GM18870 (cell line): ENCODE results near the gene SPECC1L.
"Not testable (repeated sequence)": the region's sequence is repeated elsewhere in the genome, so short reads cannot be mapped to it uniquely, and the experiment has no call there.

Experiments used
- ATAC-seq: cut with Tn5 transposase; IDR thresholded peaks from one replicate; pipeline ENCODE4 v1.9.1; 2021; ENCODE audit warnings: moderate library complexity; ENCODE audit not compliant: unreplicated experiment

The SPECC1L gene

GRCh38 chr22:24282401-24282800 lies 11.8 kb downstream of the SPECC1L start:
- no peak for ATAC-seq

GRCh38 chr22:24284747-24285203 lies 14.1 kb downstream of the SPECC1L start:
- no peak for ATAC-seq

- no peak for ATAC-seq
Measured at GRCh38 chr22:24285245-24285644, 14.6 kb downstream of the SPECC1L start.

- ATAC-seq, result not testable (repeated sequence)
Measured at GRCh38 chr22:24287212-24287611, 16.6 kb downstream of the SPECC1L start.

- ATAC-seq, result not testable (repeated sequence)
Measured at GRCh38 chr22:24287801-24288200, 17.2 kb downstream of the SPECC1L start.

GRCh38 chr22:24289114-24289513 lies 18.5 kb downstream of the SPECC1L start:
- no peak for ATAC-seq

- no peak for ATAC-seq
Measured at GRCh38 chr22:24289741-24290163, 19.1 kb downstream of the SPECC1L start.

GRCh38 chr22:24290459-24290858 lies 19.8 kb downstream of the SPECC1L start:
- no peak for ATAC-seq

- ATAC-seq, result no peak
Measured at GRCh38 chr22:24291515-24292201, 21.0 kb downstream of the SPECC1L start.

GRCh38 chr22:24292202-24292830 lies 21.7 kb downstream of the SPECC1L start:
- ATAC-seq, result not testable (repeated sequence)

- ATAC-seq, result not testable (repeated sequence)
Measured at GRCh38 chr22:24294913-24295312, 24.3 kb downstream of the SPECC1L start.

GRCh38 chr22:24298497-24299155 lies 28.0 kb downstream of the SPECC1L start:
- not testable (repeated sequence) for ATAC-seq

GRCh38 chr22:24300522-24300921 lies 29.9 kb downstream of the SPECC1L start:
- not testable (repeated sequence) for ATAC-seq

- ATAC-seq, result no peak
Measured at GRCh38 chr22:24302591-24302990, 32.0 kb downstream of the SPECC1L start.

GRCh38 chr22:24303007-24303406 lies 32.4 kb downstream of the SPECC1L start:
- ATAC-seq, result no peak

- no peak for ATAC-seq
Measured at GRCh38 chr22:24304062-24304675, 33.5 kb downstream of the SPECC1L start.

GRCh38 chr22:24305260-24305692 lies 34.6 kb downstream of the SPECC1L start:
- no peak for ATAC-seq

GRCh38 chr22:24310969-24311368 lies 40.3 kb downstream of the SPECC1L start:
- no peak for ATAC-seq

GRCh38 chr22:24315367-24315966 lies 44.8 kb downstream of the SPECC1L start:
- no peak for ATAC-seq

GRCh38 chr22:24316264-24316663 lies 45.6 kb downstream of the SPECC1L start:
- ATAC-seq, result not testable (repeated sequence)

- ATAC-seq, result not testable (repeated sequence)
Measured at GRCh38 chr22:24317511-24317910, 46.9 kb downstream of the SPECC1L start.
